ENCODE results near the gene PIK3C3.

DNA sequence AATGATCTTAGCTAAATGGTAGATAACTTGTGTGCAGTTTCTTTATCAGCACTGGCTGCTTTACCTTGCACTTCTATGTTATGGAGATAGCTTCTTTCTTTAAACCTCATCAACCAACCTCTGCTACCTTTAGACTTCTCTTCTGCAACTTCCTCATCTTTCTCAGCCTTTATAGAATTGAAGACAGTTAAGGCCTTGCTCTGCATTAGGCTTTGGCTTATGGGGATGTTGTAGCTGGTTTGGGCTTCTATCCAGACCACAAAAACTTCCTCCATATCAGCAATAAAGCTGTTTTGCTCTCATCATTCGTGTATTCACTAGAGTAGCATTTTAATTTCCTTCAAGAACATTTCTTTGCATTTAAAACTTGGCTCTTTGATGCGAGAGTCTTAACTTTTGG is 123.7 kb downstream of the PIK3C3 start:
- TF ChIP-seq EZH2 (IDR thresholded peaks at IDR 0.05; ENCODE audit: low read depth, low read length, severe bottlenecking) (no peak), NRF1 (IDR thresholded peaks at IDR 0.05; ENCODE audit: low read depth, low read length) (no peak), CTCF (IDR thresholded peaks at IDR 0.05; ENCODE audit: control extremely low read depth in 1 of 3, insufficient read depth in 1 of 3, low read depth in 1 of 3, low read length in 3 of 3) (no peak), POLR2AphosphoS5 (IDR thresholded peaks at IDR 0.05; ENCODE audit: low read depth, low read length) (no peak), RAD21 (IDR thresholded peaks at IDR 0.05 in 1 of 2, conservative IDR thresholded peaks at IDR 0.05 in 1 of 2; ENCODE audit: low read depth in 2 of 2, low read length in 2 of 2) (no peak), MAX (IDR thresholded peaks at IDR 0.05) (no peak), KDM5A (IDR thresholded peaks at IDR 0.05; ENCODE audit: low read length) (no peak), SIN3A (conservative IDR thresholded peaks at IDR 0.05 in 1 of 2, IDR thresholded peaks at IDR 0.05 in 1 of 2; ENCODE audit: low read depth in 1 of 2, low read length in 2 of 2) (no peak), SRF (IDR thresholded peaks at IDR 0.05; ENCODE audit: low read depth, low read length) (no peak)
- TF ChIP-seq, protein P1, sequence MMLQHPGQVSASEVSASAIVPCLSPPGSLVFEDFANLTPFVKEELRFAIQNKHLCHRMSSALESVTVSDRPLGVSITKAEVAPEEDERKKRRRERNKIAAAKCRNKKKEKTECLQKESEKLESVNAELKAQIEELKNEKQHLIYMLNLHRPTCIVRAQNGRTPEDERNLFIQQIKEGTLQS (IDR thresholded peaks at IDR 0.05; ENCODE audit: insufficient read depth, low read depth, low read length): no peak
